ENCODE data around the gene PEX14. TPM values are rescaled to one million over a fixed set of nuclear protein-coding genes. Genes with fewer than 3 reads are reported as not detected.

PEX14 gene
- total RNA-seq, 4 donors from 2014 or later: 10.1 to 22.7 (median 15.1) TPM

- peaks cover 6 to 73% (median 29%) of the 10 kb centered on the region in 3 donors for H3K4me1 ChIP-seq
- H3K27ac ChIP-seq: peak overlapping the region; percentile 84 to 95 (median 92)
- peak; percentile 70 for ATAC-seq
Observed at GRCh38 chr1:10663678-10664035, 188.9 kb downstream of the PEX14 start.

GRCh38 chr1:10664251-10664650 is 189.5 kb downstream of the PEX14 start:
- 47 to 54% methylated on average over 3 to 5 of the region's 15 CpGs for WGBS, 2 donors (ENCODE audit: low coverage in 1 of 2)
- Histone ChIP-seq H3K4me1 (peaks cover 6 to 73% (median 35%) of the 10 kb centered on the region in 3 donors), H3K36me3 (peaks cover 0 to 26% of the 10 kb centered on the region in 2 donors), H3K27me3 (no peaks in the 10 kb centered on the region), H3K4me3 (no peak overlapping the region), H3K9me3 (no peaks in the 10 kb centered on the region), H3K27ac (peak overlapping the region; percentile 84 to 95 (median 92))
- TF ChIP-seq POLR2A (IDR thresholded peaks at IDR 0.05) (no peak), POLR2AphosphoS5 (IDR thresholded peaks at IDR 0.05) (no peak), EP300 (IDR thresholded peaks at IDR 0.05) (no peak)
- TF ChIP-seq, protein P1, sequence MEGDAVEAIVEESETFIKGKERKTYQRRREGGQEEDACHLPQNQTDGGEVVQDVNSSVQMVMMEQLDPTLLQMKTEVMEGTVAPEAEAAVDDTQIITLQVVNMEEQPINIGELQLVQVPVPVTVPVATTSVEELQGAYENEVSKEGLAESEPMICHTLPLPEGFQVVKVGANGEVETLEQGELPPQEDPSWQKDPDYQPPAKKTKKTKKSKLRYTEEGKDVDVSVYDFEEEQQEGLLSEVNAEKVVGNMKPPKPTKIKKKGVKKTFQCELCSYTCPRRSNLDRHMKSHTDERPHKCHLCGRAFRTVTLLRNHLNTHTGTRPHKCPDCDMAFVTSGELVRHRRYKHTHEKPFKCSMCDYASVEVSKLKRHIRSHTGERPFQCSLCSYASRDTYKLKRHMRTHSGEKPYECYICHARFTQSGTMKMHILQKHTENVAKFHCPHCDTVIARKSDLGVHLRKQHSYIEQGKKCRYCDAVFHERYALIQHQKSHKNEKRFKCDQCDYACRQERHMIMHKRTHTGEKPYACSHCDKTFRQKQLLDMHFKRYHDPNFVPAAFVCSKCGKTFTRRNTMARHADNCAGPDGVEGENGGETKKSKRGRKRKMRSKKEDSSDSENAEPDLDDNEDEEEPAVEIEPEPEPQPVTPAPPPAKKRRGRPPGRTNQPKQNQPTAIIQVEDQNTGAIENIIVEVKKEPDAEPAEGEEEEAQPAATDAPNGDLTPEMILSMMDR (IDR thresholded peaks at IDR 0.05): no peak
- peak; percentile 11 for ATAC-seq

More at GRCh38 chr1:10663678-10664035, 188.9 kb downstream of the PEX14 start:
- H3K4me3 ChIP-seq: peak overlapping the region in 1 of 2 donors; percentile 16
- 0% methylated on average over 6 of the region's 15 CpGs; no CpG with 5 or more reads in 1 of the 2 donors for WGBS, 2 donors (ENCODE audit: low coverage in 1 of 2)
- H3K36me3 ChIP-seq: peaks cover 0 to 31% of the 10 kb centered on the region in 2 donors
- no peaks in the 10 kb centered on the region for H3K9me3 ChIP-seq
- no peaks in the 10 kb centered on the region for H3K27me3 ChIP-seq
- peak; percentile 43 to 72 for TF ChIP-seq POLR2A (IDR thresholded peaks at IDR 0.05)
- TF ChIP-seq, protein P1 (IDR thresholded peaks at IDR 0.05): peak in 1 of 4 experiments; percentile 3
- no peak for TF ChIP-seq EP300 (IDR thresholded peaks at IDR 0.05)
- TF ChIP-seq POLR2AphosphoS5 (IDR thresholded peaks at IDR 0.05): peak; percentile 58

- Histone ChIP-seq H3K4me1 (peaks cover 6 to 81% (median 43%) of the 10 kb centered on the region in 3 donors), H3K27me3 (no peaks in the 10 kb centered on the region), H3K9me3 (no peaks in the 10 kb centered on the region), H3K4me3 (no peak overlapping the region), H3K36me3 (peaks cover 0 to 16% of the 10 kb centered on the region in 2 donors), H3K27ac (peak overlapping the region; percentile 84 to 95 (median 92))
- WGBS, 2 donors (ENCODE audit: low coverage in 1 of 2): no CpG with 5 or more reads among the region's 31 CpGs
- no peak for TF ChIP-seq POLR2AphosphoS5 (IDR thresholded peaks at IDR 0.05)
- TF ChIP-seq, protein P1 (IDR thresholded peaks at IDR 0.05): no peak
- TF ChIP-seq POLR2A (IDR thresholded peaks at IDR 0.05): no peak
- no peak for TF ChIP-seq EP300 (IDR thresholded peaks at IDR 0.05)
- ATAC-seq: no peak
Observed at GRCh38 chr1:10665226-10665625, 190.5 kb downstream of the PEX14 start.

DNA sequence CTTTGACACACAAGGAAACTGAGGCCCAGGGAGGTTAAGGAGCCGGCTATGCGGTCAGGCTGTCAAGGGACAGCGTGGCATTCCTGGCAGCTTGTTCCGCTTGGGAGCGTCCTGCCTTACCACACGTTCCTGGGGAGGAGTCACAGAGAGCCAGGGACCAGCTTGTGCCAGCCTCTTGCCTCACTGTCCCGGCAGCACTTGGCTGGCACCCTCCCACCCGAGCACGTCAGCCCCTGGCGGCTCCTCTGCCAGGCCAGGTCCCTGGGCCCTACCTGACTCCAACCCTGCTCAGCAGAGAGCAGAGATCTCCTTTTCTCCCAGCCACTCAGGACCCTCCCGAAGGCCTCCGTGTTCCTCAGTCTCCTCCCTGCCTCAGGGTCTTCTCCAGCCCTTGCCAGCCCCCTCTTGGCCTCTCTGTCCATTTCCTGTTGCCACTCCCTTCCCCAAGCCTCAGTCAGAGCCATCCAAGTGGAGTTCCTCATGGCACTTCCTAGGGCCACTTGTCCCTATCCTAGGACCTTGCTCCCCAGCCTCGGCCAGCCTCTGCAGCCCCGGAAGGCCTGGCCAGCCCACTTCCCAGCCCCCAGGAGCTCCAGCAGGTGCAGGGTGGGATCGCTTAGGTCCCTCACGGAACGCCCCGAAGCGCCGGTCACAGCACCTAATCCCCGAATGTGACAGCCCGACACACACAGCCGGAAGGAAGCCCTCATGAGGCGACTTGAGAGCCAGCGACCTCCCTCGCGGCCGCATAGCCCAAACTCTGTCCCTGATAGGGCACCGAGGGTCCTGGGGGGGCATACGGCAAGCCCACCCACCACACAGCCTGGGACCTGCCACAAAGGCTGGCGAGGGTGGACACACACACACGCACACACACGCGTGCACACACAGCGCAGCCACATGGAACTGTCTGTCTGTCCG is 191.4 kb downstream of the PEX14 start:
- no peaks in the 10 kb centered on the region for H3K9me3 ChIP-seq
- 56 to 68% methylated on average over 7 to 13 of the region's 36 CpGs for WGBS, 2 donors (ENCODE audit: low coverage in 1 of 2)
- peak; percentile 87 for TF ChIP-seq POLR2AphosphoS5 (IDR thresholded peaks at IDR 0.05)
- TF ChIP-seq POLR2A (IDR thresholded peaks at IDR 0.05): no peak
- peaks cover 6 to 91% (median 49%) of the 10 kb centered on the region in 3 donors for H3K4me1 ChIP-seq
- no peak overlapping the region for H3K4me3 ChIP-seq
- peak; percentile 79 for ATAC-seq
- H3K36me3 ChIP-seq: peaks cover 0 to 13% of the 10 kb centered on the region in 2 donors
- peak overlapping the region; percentile 48 to 95 (median 92) for H3K27ac ChIP-seq
- H3K27me3 ChIP-seq: no peaks in the 10 kb centered on the region

DNA sequence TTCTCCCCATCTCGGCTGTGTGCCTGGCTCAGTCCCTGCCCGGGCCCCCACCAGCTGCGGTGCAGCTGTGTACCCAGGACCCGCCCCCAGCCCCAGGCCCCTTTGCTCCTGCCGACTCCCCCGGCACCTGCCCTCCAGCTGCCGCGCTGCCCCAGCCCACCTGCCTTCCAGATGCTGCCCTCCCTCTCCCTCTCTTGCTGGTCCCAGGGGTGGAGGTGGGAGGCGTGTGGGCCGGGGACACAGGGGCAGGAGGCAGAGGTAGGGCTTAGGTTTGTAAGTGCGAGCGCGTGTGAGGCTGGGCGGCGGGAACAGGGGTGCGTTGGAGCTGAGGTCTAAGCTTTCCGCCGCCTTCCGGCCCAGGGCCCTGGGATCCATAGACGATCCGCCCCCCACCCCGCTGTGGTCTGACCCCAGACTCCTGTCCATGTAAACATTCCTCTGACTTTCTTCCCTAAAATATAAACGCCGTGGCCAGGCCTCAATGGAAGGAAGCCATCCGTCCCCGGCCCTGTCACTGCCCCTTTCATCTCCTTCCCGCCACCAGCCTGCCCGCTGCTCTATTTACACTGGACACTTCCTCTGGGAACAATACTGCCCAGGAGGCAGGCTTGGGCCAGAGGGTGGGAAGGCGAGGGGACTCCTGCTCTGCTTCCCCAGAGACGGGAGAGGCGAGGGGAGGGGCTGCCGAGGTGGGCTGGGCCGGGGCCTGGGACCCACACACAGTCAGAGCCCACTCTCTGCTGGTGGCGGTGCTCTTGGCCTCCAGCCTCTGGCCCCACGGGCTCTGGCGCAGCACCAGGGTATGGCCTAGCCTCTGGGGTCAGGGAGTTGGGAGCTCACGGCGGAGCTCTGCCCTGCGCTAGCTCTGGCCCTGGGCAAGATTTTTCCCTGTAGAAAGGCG is 193.4 kb downstream of the PEX14 start:
- no peaks in the 10 kb centered on the region for H3K9me3 ChIP-seq
- H3K4me1 ChIP-seq: peaks cover 5 to 100% (median 49%) of the 10 kb centered on the region in 3 donors
- H3K27me3 ChIP-seq: no peaks in the 10 kb centered on the region
- H3K4me3 ChIP-seq: no peak overlapping the region
- TF ChIP-seq, protein P1 (IDR thresholded peaks at IDR 0.05): no peak
- TF ChIP-seq POLR2A (IDR thresholded peaks at IDR 0.05): no peak
- TF ChIP-seq EP300 (IDR thresholded peaks at IDR 0.05): no peak
- no peak for TF ChIP-seq POLR2AphosphoS5 (IDR thresholded peaks at IDR 0.05)
- ATAC-seq: no peak
- peak overlapping the region; percentile 56 to 95 (median 92) for H3K27ac ChIP-seq
- 7 to 23% methylated on average over 3 to 9 of the region's 40 CpGs for WGBS, 2 donors (ENCODE audit: low coverage in 1 of 2)
- peaks cover 0 to 13% of the 10 kb centered on the region in 2 donors for H3K36me3 ChIP-seq

Measured in gastroesophageal sphincter (tissue), 4 donors.